Panc1 (cell line): ENCODE measurements around the gene NEK4. TPM values are rescaled to one million over a fixed set of nuclear protein-coding genes. Genes with fewer than 3 reads are reported as not detected.

Source experiments
- ATAC-seq: fragments of 200-7000 bp; cut with Tn5 transposase; 2 replicates; pipeline ENCODE4 v1.9.1; 2020; ENCODE audit warnings: mild to moderate bottlenecking, moderate library complexity
- BruUV-seq: library from RNA; stranded (reverse); fragments of 400-500 nt; replicated peaks from 2 replicates; lab custom pipeline; 2021; lab: Mats Ljungman, UMichigan
- CTCF ChIA-PET: fragments of 300-600 bp; sonication (Branson Sonifier 250); formaldehyde crosslinking; loops from one replicate; lab custom pipeline; 2022; ENCODE audit warnings: antibody characterized with exemption; lab: Charles Lee
- POLR2A ChIA-PET: fragments of 300-600 bp; sonication (Branson Sonifier 250); formaldehyde crosslinking; loops from one replicate; lab custom pipeline; 2022; ENCODE audit warnings: antibody characterized with exemption; lab: Charles Lee
- DNase-seq: peaks from one replicate; pipeline ENCODE4 v3.0.0-alpha.2; 2010; ENCODE audit warnings: low read depth, low spot score
- H3K27ac ChIP-seq: 2 replicates; pipeline ENCODE4 v1.5.1; 2011; ENCODE audit warnings: mild to moderate bottlenecking, low read length, inconsistent platforms
- H3K27me3 ChIP-seq: fragments of 200-500 bp; sonication (Bioruptor generic); 2 replicates; pipeline ENCODE4 v1.6.0; 2014; ENCODE audit warnings: low read length, inconsistent platforms; ENCODE audit not compliant: control insufficient read depth, insufficient read depth
- H3K36me3 ChIP-seq: fragments of 200-500 bp; sonication (Bioruptor generic); 2 replicates; pipeline ENCODE4 v1.5.1; 2014; ENCODE audit warnings: inconsistent platforms, mild to moderate bottlenecking, low read length, moderate library complexity; ENCODE audit not compliant: control insufficient read depth, insufficient read depth
- H3K4me1 ChIP-seq: 2 replicates; pipeline ENCODE4 v1.5.1; 2011; ENCODE audit warnings: inconsistent platforms, mild to moderate bottlenecking, low read length, moderate library complexity; ENCODE audit not compliant: control insufficient read depth, insufficient read depth
- H3K4me3 ChIP-seq, 2 experiments: 2 replicates each; pipeline ENCODE4 v1.5.1; 2011 to 2012; ENCODE audit warnings: low read depth in 2 of 2, low read length in 2 of 2, mild to moderate bottlenecking in 2 of 2, inconsistent platforms in 1 of 2, moderate library complexity in 1 of 2
- H3K9me3 ChIP-seq: fragments of 200-500 bp; sonication (Bioruptor generic); 2 replicates; pipeline ENCODE4 v1.5.1; 2014; ENCODE audit warnings: low read depth, mild to moderate bottlenecking, inconsistent platforms, low read length, moderate library complexity; ENCODE audit not compliant: control insufficient read depth, insufficient read depth
- CTCF ChIP-seq: fragments of 450-650 bp; IDR thresholded peaks from 2 replicates; pipeline ENCODE4 v1.5.1; 2017; ENCODE audit warnings: mild to moderate bottlenecking
- POLR2AphosphoS5 ChIP-seq: IDR thresholded peaks from 2 replicates; pipeline ENCODE4 v1.6.1; 2012; ENCODE audit warnings: mild to moderate bottlenecking, low read depth, low read length, moderate library complexity
- REST ChIP-seq, 2 experiments: IDR thresholded peaks; 2 replicates each; pipeline ENCODE4 v1.6.1; 2011 to 2012; ENCODE audit warnings: low read depth in 2 of 2, control low read depth in 1 of 2, low read length in 1 of 2, mild to moderate bottlenecking in 1 of 2, moderate library complexity in 1 of 2; ENCODE audit not compliant: insufficient read depth in 1 of 2
- SIN3A ChIP-seq: IDR thresholded peaks from 2 replicates; pipeline ENCODE4 v1.6.1; 2012; ENCODE audit warnings: low read depth, mild to moderate bottlenecking, low read length, moderate library complexity, borderline replicate concordance; ENCODE audit not compliant: insufficient read depth
- TCF7L2 ChIP-seq: IDR thresholded peaks from 2 replicates; pipeline ENCODE4 v1.6.1; 2011; ENCODE audit warnings: mild to moderate bottlenecking, low read depth, low read length, inconsistent platforms
- in situ Hi-C: cut with HindIII; loops from 2 replicates; pipeline ENCODE4 v1.10.0; 2016; ENCODE audit warnings: low sequenced_read_pairs, low pct_unique_long_range_greater_than_20kb
- intact Hi-C: fragments of 100-400 bp; cut with micrococcal nuclease; formaldehyde crosslinking; loops from one replicate; pipeline ENCODE4 v1.10.0; 2022; ENCODE audit not compliant: unreplicated experiment
- total RNA-seq: library from RNA; stranded (reverse); gene quantifications from one replicate; pipeline ENCODE4 v1.2.1, GENCODE V29; 2021; ENCODE audit not compliant: unreplicated experiment

The NEK4 gene
- total RNA-seq, 1 experiment from 2014 or later, result 22.9 TPM

DNA sequence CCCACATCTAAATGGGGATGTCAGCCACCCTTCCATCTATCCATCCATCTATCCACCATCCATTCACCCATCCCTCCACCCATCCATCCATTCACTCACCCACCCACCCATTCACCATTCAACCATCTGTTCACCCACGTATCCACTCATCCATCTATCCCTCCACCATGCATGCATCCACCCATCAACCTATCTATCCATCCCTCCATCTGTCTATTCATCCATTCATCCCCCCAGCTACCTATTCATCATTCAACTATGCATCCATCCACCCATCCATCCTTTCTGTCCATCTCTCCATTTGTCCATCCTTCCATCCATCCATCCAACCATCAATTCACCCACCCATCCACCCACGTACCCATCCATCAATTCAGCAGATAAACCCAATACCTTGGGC lies 38.4 kb upstream of the NEK4 start:
- Histone ChIP-seq H3K9me3 (no peaks in the 10 kb centered on the region), H3K4me3 (no peak overlapping the region), H3K27ac (no peak overlapping the region), H3K36me3 (no peaks in the 10 kb centered on the region), H3K27me3 (no peaks in the 10 kb centered on the region), H3K4me1 (no peaks in the 10 kb centered on the region)
- in situ Hi-C loops, result no loop called here
- BruUV-seq, result no TSS peak
- DNase-seq (no peak), ATAC-seq (no peak)
- no peak for TF ChIP-seq TCF7L2
- no peak for TF ChIP-seq REST (IDR thresholded peaks at IDR 0.05; ENCODE audit: insufficient read depth in 1 of 2, low read depth in 2 of 2, low read length in 1 of 2)
- TF ChIP-seq CTCF, result no peak
- no peak for TF ChIP-seq POLR2AphosphoS5
- no peak for TF ChIP-seq SIN3A
- ChIA-PET CTCF (interaction anchor here (0.5 kb wide), 1 partner anchor 10 kb away, joined by 3 read pairs; no protein-coding TSS in a partner anchor), POLR2A (no interaction called here)
- intact Hi-C loops, result no loop called here

DNA sequence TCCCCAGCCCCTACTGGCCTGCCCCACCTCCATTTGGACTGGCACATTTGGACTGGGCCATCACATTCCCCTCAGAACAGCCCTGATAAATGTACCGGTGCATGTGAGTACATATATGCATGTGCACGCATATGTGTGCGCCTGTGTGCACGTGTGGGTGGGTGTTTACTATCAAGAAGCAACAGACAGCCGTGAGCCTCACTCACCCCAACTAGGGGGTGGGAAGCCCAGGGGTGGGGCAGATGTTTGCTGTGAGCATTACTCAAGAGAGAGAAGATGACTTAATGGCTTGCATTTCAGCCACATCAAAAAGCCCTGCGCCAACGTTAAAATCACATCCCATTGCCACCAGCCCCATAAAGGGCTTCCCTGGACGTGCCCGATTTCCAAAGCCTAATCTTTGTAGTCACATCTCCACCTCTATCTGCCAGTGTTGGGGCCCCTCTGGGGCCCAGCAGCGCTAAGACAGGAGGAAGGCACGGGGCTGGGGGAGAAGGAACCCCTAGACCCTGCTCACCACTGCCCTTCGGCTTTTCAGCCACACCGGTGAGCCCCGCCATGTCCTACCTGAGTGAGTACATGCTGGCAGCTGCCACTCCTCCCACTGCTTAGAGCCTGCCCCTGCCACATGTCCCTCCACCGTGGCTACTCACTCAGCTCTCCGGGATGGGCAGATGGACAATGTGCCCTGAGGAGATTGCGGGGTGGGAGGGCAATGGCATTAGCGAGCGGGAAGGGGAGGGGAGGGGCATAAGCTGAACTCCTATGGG lies 34.7 kb upstream of the NEK4 start:
- H3K4me1 ChIP-seq, result no peaks in the 10 kb centered on the region
- in situ Hi-C loops (no loop called here), intact Hi-C loops (no loop called here)
- no peaks in the 10 kb centered on the region for H3K27me3 ChIP-seq
- no TSS peak for BruUV-seq
- no peaks in the 10 kb centered on the region for H3K36me3 ChIP-seq
- no peaks in the 10 kb centered on the region for H3K9me3 ChIP-seq
- ATAC-seq, result no peak; the same call in 1 of the 2 replicates
- H3K4me3 ChIP-seq, result no peak overlapping the region
- ChIA-PET CTCF (no interaction called here), POLR2A (no interaction called here)
- no peak for TF ChIP-seq POLR2AphosphoS5
- no peak for TF ChIP-seq REST (IDR thresholded peaks at IDR 0.05; ENCODE audit: insufficient read depth in 1 of 2, low read depth in 2 of 2, low read length in 1 of 2)
- no peak overlapping the region for H3K27ac ChIP-seq
- no peak for DNase-seq
